WTC11 (cell line): ENCODE data around the gene LY6G6C. TPM values are rescaled to one million over a fixed set of nuclear protein-coding genes. Genes with fewer than 3 reads are reported as not detected.

Experiments used
- ATAC-seq: fragments of 200-7000 bp; cut with Tn5 transposase; 2 replicates; pipeline ENCODE4 v1.10.0; 2021; ENCODE audit warnings: mild to moderate bottlenecking, moderate library complexity
- CTCF ChIA-PET: fragments of 300-600 bp; sonication (Branson Sonifier 250); formaldehyde crosslinking; loops from one replicate; lab custom pipeline; 2021; ENCODE audit warnings: antibody characterized with exemption; lab: Charles Lee
- POLR2A ChIA-PET: fragments of 350-600 bp; sonication (Branson Sonifier 250); formaldehyde crosslinking; loops from one replicate; lab custom pipeline; 2021; ENCODE audit warnings: antibody characterized with exemption; lab: Charles Lee
- DNase-seq: peaks from one replicate; pipeline ENCODE4 v3.0.0; 2021; ENCODE audit warnings: low spot score
- H3K27ac Mint-ChIP-seq: 2 replicates; pipeline ENCODE4 v1.8.0; 2021; ENCODE audit warnings: mixed read lengths
- H3K27me3 Mint-ChIP-seq: 2 replicates; pipeline ENCODE4 v1.8.0; 2021; ENCODE audit warnings: low read depth, mild to moderate bottlenecking, moderate library complexity, mixed read lengths
- H3K36me3 Mint-ChIP-seq: 2 replicates; pipeline ENCODE4 v1.8.0; 2021; ENCODE audit warnings: mixed read lengths
- H3K4me1 Mint-ChIP-seq: 2 replicates; pipeline ENCODE4 v1.8.0; 2022; ENCODE audit warnings: mixed read lengths
- H3K4me3 Mint-ChIP-seq: 2 replicates; pipeline ENCODE4 v1.8.0; 2021; ENCODE audit warnings: mild to moderate bottlenecking, moderate library complexity, mixed read lengths
- H3K9me3 Mint-ChIP-seq: 2 replicates; pipeline ENCODE4 v1.8.0; 2021; ENCODE audit warnings: mixed read lengths
- ARID4B ChIP-seq: sonication (generic); formaldehyde crosslinking; IDR thresholded peaks from 2 replicates; pipeline ENCODE4 v1.8.0; 2023; ENCODE audit warnings: missing genetic modification reagents, mild to moderate bottlenecking, borderline replicate concordance
- ATF1 ChIP-seq: sonication (generic); formaldehyde crosslinking; IDR thresholded peaks from 2 replicates; pipeline ENCODE4 v1.8.1; 2023; ENCODE audit warnings: mild to moderate bottlenecking, moderate library complexity, missing genetic modification reagents
- E2F4 ChIP-seq: sonication (generic); formaldehyde crosslinking; IDR thresholded peaks from 2 replicates; pipeline ENCODE4 v1.8.1; 2022; ENCODE audit warnings: low read depth, mild to moderate bottlenecking, moderate library complexity, missing genetic modification reagents, borderline replicate concordance
- GRHL2 ChIP-seq: fragments of 250-450 bp; sonication (Bioruptor Pico); IDR thresholded peaks from 2 replicates; pipeline ENCODE4 v1.8.0; 2022; ENCODE audit warnings: mild to moderate bottlenecking, moderate library complexity; ENCODE audit not compliant: insufficient replicate concordance, severe bottlenecking
- HMGA2 ChIP-seq: fragments of 250-450 bp; sonication (Bioruptor Pico); IDR thresholded peaks from 2 replicates; pipeline ENCODE4 v1.4.0; 2021; ENCODE audit warnings: mild to moderate bottlenecking, moderate library complexity
- HMGXB4 ChIP-seq: sonication (generic); formaldehyde crosslinking; IDR thresholded peaks from 2 replicates; pipeline ENCODE4 v1.8.1; 2023; ENCODE audit warnings: mild to moderate bottlenecking, moderate library complexity, missing genetic modification reagents
- IRF1 ChIP-seq: sonication (generic); formaldehyde crosslinking; IDR thresholded peaks from 2 replicates; pipeline ENCODE4 v1.8.0; 2023; ENCODE audit warnings: missing genetic modification reagents
- KAT7 ChIP-seq: sonication (generic); formaldehyde crosslinking; IDR thresholded peaks from 2 replicates; pipeline ENCODE4 v1.8.1; 2023; ENCODE audit warnings: missing genetic modification reagents, mild to moderate bottlenecking, borderline replicate concordance
- MLX ChIP-seq: sonication (generic); formaldehyde crosslinking; IDR thresholded peaks from 2 replicates; pipeline ENCODE4 v1.8.1; 2023; ENCODE audit warnings: mild to moderate bottlenecking, missing genetic modification reagents, moderate library complexity
- NFATC4 ChIP-seq: fragments of 250-450 bp; sonication (Bioruptor Pico); IDR thresholded peaks from 2 replicates; pipeline ENCODE4 v1.9.0; 2021; ENCODE audit warnings: mild to moderate bottlenecking
- NR1H2 ChIP-seq: sonication (generic); formaldehyde crosslinking; IDR thresholded peaks from 2 replicates; pipeline ENCODE4 v1.9.0; 2021; ENCODE audit warnings: mild to moderate bottlenecking, moderate library complexity, missing genetic modification reagents
- SMAD3 ChIP-seq: sonication (generic); formaldehyde crosslinking; IDR thresholded peaks from 2 replicates; pipeline ENCODE4 v1.8.0; 2022; ENCODE audit warnings: missing genetic modification reagents, mild to moderate bottlenecking, borderline replicate concordance
- SOX15 ChIP-seq: fragments of 250-450 bp; sonication (Bioruptor Pico); IDR thresholded peaks from 2 replicates; pipeline ENCODE4 v1.9.0; 2021; ENCODE audit warnings: mild to moderate bottlenecking
- STAT6 ChIP-seq: sonication (generic); formaldehyde crosslinking; conservative IDR thresholded peaks from 2 replicates; pipeline ENCODE4 v1.8.1; 2023; ENCODE audit warnings: mild to moderate bottlenecking, low read depth, missing genetic modification reagents, moderate library complexity
- USF1 ChIP-seq: sonication (generic); formaldehyde crosslinking; IDR thresholded peaks from 2 replicates; pipeline ENCODE4 v1.8.0; 2022; ENCODE audit warnings: mild to moderate bottlenecking, missing genetic modification reagents
- ZNF138 ChIP-seq: sonication (generic); formaldehyde crosslinking; conservative IDR thresholded peaks from 2 replicates; pipeline ENCODE4 v1.8.1; 2022; ENCODE audit warnings: mild to moderate bottlenecking, moderate library complexity, missing genetic modification reagents
- ZNF263 ChIP-seq: sonication (generic); formaldehyde crosslinking; IDR thresholded peaks from 2 replicates; pipeline ENCODE4 v1.8.1; 2022; ENCODE audit warnings: low read depth, mild to moderate bottlenecking, moderate library complexity, missing genetic modification reagents
- total RNA-seq: library from RNA; stranded (reverse); gene quantifications from 3 replicates; pipeline ENCODE4 v1.2.3, GENCODE V29; 2021

The LY6G6C gene
- total RNA-seq, 1 experiment from 2014 or later, result 0.35 TPM

GRCh38 chr6:31712296-31712695 lies 9.2 kb downstream of the LY6G6C start:
- no peak overlapping the region for H3K4me3 Mint-ChIP-seq
- H3K9me3 Mint-ChIP-seq, result no peaks in the 10 kb centered on the region
- POLR2A ChIA-PET, result no interaction called here
- H3K27ac Mint-ChIP-seq, result no peak overlapping the region
- H3K27me3 Mint-ChIP-seq, result no peaks in the 10 kb centered on the region; the same call in 1 of the 2 replicates
- DNase-seq, result no peak
- no peak for TF ChIP-seq SMAD3 (CRISPR knock-in tag)
- no peak for TF ChIP-seq GRHL2 (CRISPR knock-in tag)
- TF ChIP-seq MLX (CRISPR knock-in tag), result no peak
- TF ChIP-seq ZNF138, result no peak
- no peak for TF ChIP-seq HMGXB4 (CRISPR knock-in tag)
- no peak for TF ChIP-seq IRF1 (CRISPR knock-in tag)
- TF ChIP-seq, all 79 proteins: peak for 0
- H3K36me3 Mint-ChIP-seq, result no peaks in the 10 kb centered on the region
- peaks cover 29% of the 10 kb centered on the region for H3K4me1 Mint-ChIP-seq
- ATAC-seq, result no peak
- CTCF ChIA-PET, result interaction anchor here (0.8 to 1.4 kb wide), 4 partner anchors 9 to 131 kb away, joined by 3 read pairs; partner anchors contain the start of genes ABHD16A and HSPA1B

GRCh38 chr6:31711233-31711632 lies 10.3 kb downstream of the LY6G6C start:
- Mint-ChIP-seq H3K36me3 (no peaks in the 10 kb centered on the region), H3K27ac (no peak overlapping the region), H3K27me3 (peaks cover 7% of the 10 kb centered on the region; the same call in 1 of the 2 replicates), H3K4me3 (no peak overlapping the region), H3K9me3 (no peaks in the 10 kb centered on the region), H3K4me1 (peaks cover 27% of the 10 kb centered on the region)
- POLR2A ChIA-PET, result no interaction called here
- DNase-seq, result no peak
- no peak for ATAC-seq
- CTCF ChIA-PET, result interaction anchor here (0.8 to 1.1 kb wide), 3 partner anchors 18 to 62 kb away, joined by 3 to 4 read pairs (median 3); no protein-coding TSS in a partner anchor
- no peak for TF ChIP-seq KAT7
- TF ChIP-seq NFATC4, result no peak
- TF ChIP-seq STAT6 (CRISPR knock-in tag), result no peak

GRCh38 chr6:31710523-31711219 lies 10.9 kb downstream of the LY6G6C start:
- H3K27me3 Mint-ChIP-seq, result peaks cover 7% of the 10 kb centered on the region; the same call in 1 of the 2 replicates
- H3K4me1 Mint-ChIP-seq, result peaks cover 27% of the 10 kb centered on the region
- H3K27ac Mint-ChIP-seq, result no peak overlapping the region
- ChIA-PET POLR2A (no interaction called here), CTCF (interaction anchor here (0.8 to 1.1 kb wide), 3 partner anchors 19 to 62 kb away, joined by 3 to 4 read pairs (median 3); no protein-coding TSS in a partner anchor)
- no peak overlapping the region for H3K4me3 Mint-ChIP-seq
- ATAC-seq (no peak), DNase-seq (no peak)
- H3K36me3 Mint-ChIP-seq, result no peaks in the 10 kb centered on the region
- H3K9me3 Mint-ChIP-seq, result no peaks in the 10 kb centered on the region
- TF ChIP-seq USF1 (CRISPR knock-in tag) (no peak), ZNF263 (no peak), SOX15 (CRISPR knock-in tag) (no peak), ARID4B (CRISPR knock-in tag) (no peak), NR1H2 (CRISPR knock-in tag) (no peak), E2F4 (CRISPR knock-in tag) (no peak), HMGA2 (CRISPR knock-in tag) (no peak), ATF1 (no peak)
